NCI-H226 (cell line): Measurements from ENCODE around the gene MYO5C.

Experiments used
- DNase-seq: peaks from one replicate; pipeline ENCODE4 v3.0.0-alpha.2; 2015

Gene MYO5C

GRCh38 chr15:52295421-52296001 lies at the start of gene MYO5C:
Gene MYO5C (minus strand): TSS chr15:52295804. CDS start chr15:52295636, 168 bp downstream.
- DNase-seq: peak; percentile 80

GRCh38 chr15:52344592-52344991 lies 49.0 kb upstream of the MYO5C start:
- no peak for DNase-seq

GRCh38 chr15:52343831-52344230 lies 48.2 kb upstream of the MYO5C start:
- no peak for DNase-seq

- no peak for DNase-seq
Measured at GRCh38 chr15:52340093-52340492, 44.5 kb upstream of the MYO5C start.

GRCh38 chr15:52338891-52339290 lies 43.3 kb upstream of the MYO5C start:
- DNase-seq: no peak

- peak; percentile 25 for DNase-seq
Measured at GRCh38 chr15:52338058-52338457, 42.5 kb upstream of the MYO5C start.

GRCh38 chr15:52337198-52337853 lies 41.7 kb upstream of the MYO5C start:
- peak; percentile 75 for DNase-seq

GRCh38 chr15:52336529-52336928 lies 40.9 kb upstream of the MYO5C start:
- no peak for DNase-seq

- DNase-seq: peak; percentile 36
Measured at GRCh38 chr15:52334491-52335160, 39.0 kb upstream of the MYO5C start.

- DNase-seq: peak; percentile 44
Measured at GRCh38 chr15:52331490-52332240, 36.1 kb upstream of the MYO5C start.

- no peak for DNase-seq
Measured at GRCh38 chr15:52329987-52330386, 34.4 kb upstream of the MYO5C start.

GRCh38 chr15:52329150-52329549 lies 33.5 kb upstream of the MYO5C start:
- no peak for DNase-seq

- DNase-seq: no peak
Measured at GRCh38 chr15:52328680-52329079, 33.1 kb upstream of the MYO5C start.

- DNase-seq: peak; percentile 31
Measured at GRCh38 chr15:52326756-52327155, 31.2 kb upstream of the MYO5C start.

GRCh38 chr15:52324109-52324508 lies 28.5 kb upstream of the MYO5C start:
- DNase-seq: no peak

GRCh38 chr15:52318729-52319500 lies 23.3 kb upstream of the MYO5C start:
- no peak for DNase-seq

- no peak for DNase-seq
Measured at GRCh38 chr15:52317688-52318087, 22.1 kb upstream of the MYO5C start.

- DNase-seq: no peak
Measured at GRCh38 chr15:52317022-52317421, 21.4 kb upstream of the MYO5C start.

- DNase-seq: no peak
Measured at GRCh38 chr15:52309154-52309548, 13.5 kb upstream of the MYO5C start.

GRCh38 chr15:52308446-52309153 lies 13.0 kb upstream of the MYO5C start:
- DNase-seq: no peak

GRCh38 chr15:52307847-52308246 lies 12.2 kb upstream of the MYO5C start:
- DNase-seq: no peak

GRCh38 chr15:52306270-52306669 lies 10.7 kb upstream of the MYO5C start:
- peak; percentile 56 for DNase-seq
